Stimulated activated CD8-positive, alpha-beta memory T cell treated with anti-CD3 and anti-CD28 coated beads, Interleukin-2, amount 100 ng/mL, for 48 hours (primary cell): ENCODE results near the gene CES4A.
A peak's percentile ranks its signal among the peaks of the same experiment; 100 is the strongest.
"Not testable (repeated sequence)": the region's sequence is repeated elsewhere in the genome, so short reads cannot be mapped to it uniquely, and the experiment has no call there.

Experiments
- DNase-seq, 2 donors: peaks; one replicate each; pipeline ENCODE4 v3.0.0-alpha.2; 2020; ENCODE audit warnings: low read depth in 2 of 2

Gene CES4A

GRCh38 chr16:66956154-66956457, 32.3 kb upstream of the CES4A start:
- DNase-seq: not testable (repeated sequence)

- no peak for DNase-seq
Measured at GRCh38 chr16:66958857-66959703, 29.3 kb upstream of the CES4A start.

GRCh38 chr16:66959704-66960161, 28.7 kb upstream of the CES4A start:
- no peak for DNase-seq

- DNase-seq: no peak
Measured at GRCh38 chr16:66960270-66960669, 28.1 kb upstream of the CES4A start.

GRCh38 chr16:66961065-66961744, 27.2 kb upstream of the CES4A start, which contains the start of gene CES3:
CES3 (plus strand) TSS chr16:66961266; CDS start chr16:66961308, 42 bp downstream.
- peak; percentile 44 to 67 for DNase-seq

GRCh38 chr16:66961914-66962313, 26.5 kb upstream of the CES4A start:
- no peak for DNase-seq

GRCh38 chr16:66964049-66964448, 24.3 kb upstream of the CES4A start:
- DNase-seq: no peak

- DNase-seq: no peak
Measured at GRCh38 chr16:66968847-66969246, 19.5 kb upstream of the CES4A start.

- no peak for DNase-seq
Measured at GRCh38 chr16:66970775-66971720, 17.3 kb upstream of the CES4A start.

- no peak for DNase-seq
Measured at GRCh38 chr16:66972983-66973382, 15.4 kb upstream of the CES4A start.

- DNase-seq: no peak
Measured at GRCh38 chr16:66973716-66974115, 14.7 kb upstream of the CES4A start.

- DNase-seq: not testable (repeated sequence)
Measured at GRCh38 chr16:66974156-66974931, 14.0 kb upstream of the CES4A start.

- peak; percentile 23 to 63 for DNase-seq
Measured at GRCh38 chr16:66974932-66975246, 13.5 kb upstream of the CES4A start.

GRCh38 chr16:66975302-66975893, 13.0 kb upstream of the CES4A start:
- no peak for DNase-seq

- DNase-seq: no peak
Measured at GRCh38 chr16:66976746-66977145, 11.6 kb upstream of the CES4A start.

GRCh38 chr16:66977341-66978113, 10.9 kb upstream of the CES4A start:
- peak; percentile 86 to 90 for DNase-seq

GRCh38 chr16:66979011-66979717, 9.2 kb upstream of the CES4A start:
- no peak for DNase-seq

GRCh38 chr16:66983033-66983432, 5.4 kb upstream of the CES4A start:
- no peak for DNase-seq

- peak; percentile 22 to 64 for DNase-seq
Measured at GRCh38 chr16:66984892-66985311, 3.5 kb upstream of the CES4A start.
